ENCODE data around the gene HEY2. TPM values are rescaled to one million over a fixed set of nuclear protein-coding genes. Genes with fewer than 3 reads are reported as not detected.

HEY2 gene
- total RNA-seq, 4 donors from 2014 or later = 3.5 to 5.5 (median 5.1) TPM

- Histone ChIP-seq H3K9me3 (no peaks in the 10 kb centered on the region), H3K4me3 (replicated peaks in 1 of 3) (no peak overlapping the region), H3K4me1 (peaks cover 8 to 17% of the 10 kb centered on the region in 2 donors), H3K27me3 (no peaks in the 10 kb centered on the region), H3K27ac (no peak overlapping the region), H3K36me3 (no peaks in the 10 kb centered on the region)
- no peak for TF ChIP-seq CTCF (IDR thresholded peaks at IDR 0.05)
- no peak for TF ChIP-seq POLR2A (IDR thresholded peaks at IDR 0.05)
- no peak for DNase-seq
- intact Hi-C loops (cut with DNase I) = no loop called here
- WGBS, 2 donors = 47 to 52% methylated on average over 1 of the region's 1 CpG
These were observed 61.0 kb downstream of the HEY2 start for GRCh38 chr6:125810445-125810844.

Other genes with a start within 250 kb of the HEY2 start
- 10 to 100 TPM in 3 of 4 donors, 1 to 10 TPM in 1; 9.0 to 36.2 (median 21.8) TPM for gene NCOA7, start 41.3 kb downstream of the HEY2 start, total RNA-seq
- gene HINT3, start 207.1 kb downstream of the HEY2 start, total RNA-seq = 10 to 100 TPM; 21.5 to 32.5 (median 26.3) TPM
- 10 to 100 TPM; 27.6 to 45.3 (median 36.4) TPM for gene TRMT11, start 236.9 kb downstream of the HEY2 start, total RNA-seq

Measured in thyroid gland (tissue), 4 donors.